Thyroid gland (tissue), 4 donors: ENCODE data around the gene AP1S2. TPM values are rescaled to one million over a fixed set of nuclear protein-coding genes. Genes with fewer than 3 reads are reported as not detected.

Experiments
- DNase-seq, 2 donors: peaks; one replicate each; pipeline ENCODE4 v3.0.0-alpha.2; 2019
- H3K27ac ChIP-seq, 3 donors: fragments of 200-600 bp; sonication (generic); 1 replicate in 2 of 3; 2 replicates in 1 of 3; pipeline ENCODE4 v1.5.1; 2016 to 2019; ENCODE audit warnings: mild to moderate bottlenecking in 1 of 3, moderate library complexity in 1 of 3
- H3K27me3 ChIP-seq: fragments of 200-600 bp; sonication (generic); one replicate; pipeline ENCODE4 v1.5.1; 2019
- H3K36me3 ChIP-seq, 2 donors: fragments of 200-600 bp; sonication (generic); one replicate each; pipeline ENCODE4 v1.5.1; 2016 to 2019
- H3K4me1 ChIP-seq, 2 donors: fragments of 200-600 bp; sonication (generic); one replicate each; pipeline ENCODE4 v1.5.1; 2017 to 2019
- H3K4me3 ChIP-seq, 3 donors: fragments of 200-600 bp; sonication (generic); replicated peaks in 1 of 3; 1 replicate in 2 of 3; 2 replicates in 1 of 3; pipeline ENCODE4 v1.5.1; 2016; ENCODE audit warnings: mild to moderate bottlenecking in 1 of 3
- H3K9me3 ChIP-seq: fragments of 200-600 bp; sonication (generic); one replicate; pipeline ENCODE4 v1.5.1; 2017
- CTCF ChIP-seq, 6 experiments: fragments of 200-600 bp in 3 of 6; fragments of 450-650 bp in 3 of 6; sonication (generic) in 3 of 6; IDR thresholded peaks; one replicate each; pipeline ENCODE4 v1.5.1; 2016 to 2019; ENCODE audit warnings: antibody characterized with exemption in 6 of 6, mild to moderate bottlenecking in 2 of 6, inconsistent platforms in 1 of 6, moderate library complexity in 1 of 6
- POLR2A ChIP-seq, 2 donors: fragments of 450-650 bp; IDR thresholded peaks; one replicate each; pipeline ENCODE4 v1.6.1; 2017; ENCODE audit warnings: antibody characterized with exemption in 2 of 2, mild to moderate bottlenecking in 2 of 2, moderate library complexity in 1 of 2
- WGBS, 2 donors: methylation state at CpG; one replicate each; pipeline ENCODE4 v1.1.5; 2017; 5-methylcytosine and 5-hydroxymethylcytosine counted together
- intact Hi-C: fragments of 100-400 bp; cut with DNase I; formaldehyde crosslinking; loops from one replicate; pipeline ENCODE4 v1.15.1; 2023
- total RNA-seq, 4 donors: library from RNA; depleted of rRNA; stranded (reverse); fragments of >200 nt; gene quantifications; one replicate each; pipeline ENCODE4 v1.2.3, GENCODE V29; 2016

The AP1S2 gene
- total RNA-seq, 4 donors from 2014 or later: 34.3 to 81.4 (median 45.7) TPM

DNA sequence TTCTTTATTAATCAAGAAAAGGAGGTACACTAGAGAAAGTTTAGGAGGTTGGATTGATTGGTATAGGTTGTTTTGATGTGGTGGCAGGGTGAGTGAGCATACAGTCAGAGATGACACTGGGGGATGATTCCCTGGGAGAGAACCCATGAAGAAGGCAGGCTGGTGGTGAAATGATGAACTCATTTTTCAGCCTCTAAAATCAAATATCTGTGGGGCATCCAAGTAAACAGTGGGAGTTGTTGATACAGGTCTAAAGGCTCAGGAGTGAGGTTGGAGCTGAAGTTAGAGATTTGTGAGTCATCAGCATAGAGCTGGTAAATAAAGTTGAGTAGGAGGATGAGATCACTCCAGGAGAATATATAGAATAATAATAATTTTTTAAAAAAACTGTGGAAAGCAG is 10.0 kb upstream of the AP1S2 start:
- DNase-seq: no peak
- Histone ChIP-seq H3K9me3 (no peaks in the 10 kb centered on the region), H3K4me1 (no peaks in the 10 kb centered on the region), H3K36me3 (no peaks in the 10 kb centered on the region), H3K27me3 (no peaks in the 10 kb centered on the region), H3K4me3 (no peak overlapping the region), H3K27ac (no peak overlapping the region)
- no peak for TF ChIP-seq POLR2A (IDR thresholded peaks at IDR 0.05)
- TF ChIP-seq CTCF (IDR thresholded peaks at IDR 0.05): no peak
- intact Hi-C loops: no loop called here

- intact Hi-C loops: no loop called here
- peak; percentile 5 to 12 for DNase-seq
- H3K27ac ChIP-seq: no peak overlapping the region
- no peaks in the 10 kb centered on the region for H3K4me1 ChIP-seq
- H3K4me3 ChIP-seq: no peak overlapping the region
- no peaks in the 10 kb centered on the region for H3K36me3 ChIP-seq
- no peak for TF ChIP-seq POLR2A (IDR thresholded peaks at IDR 0.05)
- TF ChIP-seq CTCF (IDR thresholded peaks at IDR 0.05): no peak
- H3K27me3 ChIP-seq: no peaks in the 10 kb centered on the region
- WGBS, 2 donors: 80 to 90% methylated on average over 1 to 2 of the region's 3 CpGs
- H3K9me3 ChIP-seq: no peaks in the 10 kb centered on the region
Observed at GRCh38 chrX:15864023-15864422, 9.4 kb upstream of the AP1S2 start.

DNA sequence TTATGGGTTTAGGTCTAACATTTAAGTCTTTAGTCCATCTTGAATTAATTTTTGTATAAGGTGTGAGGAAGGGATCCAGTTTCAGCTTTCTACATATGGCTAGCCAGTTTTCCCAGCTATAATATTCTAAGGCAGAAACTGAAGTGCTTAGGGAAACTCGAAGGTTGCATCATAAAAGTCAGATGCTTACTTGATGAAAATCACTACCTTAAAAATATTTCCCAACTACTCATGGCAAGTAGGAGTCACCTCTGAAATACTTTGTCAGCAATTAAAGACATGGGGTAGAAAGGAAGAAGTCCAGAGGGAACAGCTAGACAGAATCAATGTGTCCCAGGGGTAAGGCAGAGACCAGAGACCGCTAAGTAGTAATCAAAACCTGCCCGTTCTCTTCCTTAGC is 6.3 kb upstream of the AP1S2 start:
- Histone ChIP-seq H3K9me3 (no peaks in the 10 kb centered on the region), H3K27me3 (no peaks in the 10 kb centered on the region), H3K36me3 (no peaks in the 10 kb centered on the region), H3K4me3 (no peak overlapping the region), H3K27ac (no peak overlapping the region), H3K4me1 (peaks cover 0 to 1% of the 10 kb centered on the region in 2 donors)
- TF ChIP-seq POLR2A (IDR thresholded peaks at IDR 0.05) (no peak), CTCF (IDR thresholded peaks at IDR 0.05) (no peak)
- no peak for DNase-seq
- WGBS, 2 donors: 81 to 86% methylated on average over 3 of the region's 3 CpGs
- intact Hi-C loops: no loop called here

DNA sequence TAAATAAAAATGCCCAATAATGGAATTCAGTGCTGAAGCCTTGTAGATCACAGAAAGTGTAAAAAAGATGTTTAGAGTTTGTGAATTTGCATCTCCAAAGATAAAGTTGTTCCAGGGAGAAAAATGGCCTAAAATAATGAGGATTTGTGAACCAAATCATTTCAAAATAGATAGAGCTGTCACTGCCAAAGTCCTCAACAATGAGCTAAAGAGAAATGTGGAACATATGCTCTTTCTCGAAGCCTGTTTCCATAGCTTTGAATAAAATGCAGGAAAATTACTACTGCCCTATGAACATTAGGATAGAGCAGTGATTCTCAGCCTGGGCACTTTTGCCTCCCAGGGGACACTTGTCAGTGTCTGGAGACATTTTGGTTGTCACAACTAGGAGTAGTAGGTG is 3.4 kb upstream of the AP1S2 start:
- H3K9me3 ChIP-seq: no peaks in the 10 kb centered on the region
- H3K27me3 ChIP-seq: no peaks in the 10 kb centered on the region
- H3K36me3 ChIP-seq: no peaks in the 10 kb centered on the region
- no peak for DNase-seq
- H3K4me1 ChIP-seq: peaks cover 0 to 16% of the 10 kb centered on the region in 2 donors
- no peak overlapping the region for H3K4me3 ChIP-seq
- TF ChIP-seq POLR2A (IDR thresholded peaks at IDR 0.05) (no peak), CTCF (IDR thresholded peaks at IDR 0.05) (no peak)
- intact Hi-C loops: loop anchor here (10.0 kb wide), 1 partner anchor 183 kb away; no protein-coding TSS in a partner anchor
- WGBS, 2 donors: 84 to 89% methylated on average over 1 of the region's 1 CpG
- H3K27ac ChIP-seq: no peak overlapping the region

- Histone ChIP-seq H3K27me3 (no peaks in the 10 kb centered on the region), H3K4me3 (no peak overlapping the region), H3K27ac (no peak overlapping the region), H3K4me1 (peaks cover 0 to 16% of the 10 kb centered on the region in 2 donors), H3K9me3 (no peaks in the 10 kb centered on the region), H3K36me3 (no peaks in the 10 kb centered on the region)
- TF ChIP-seq POLR2A (IDR thresholded peaks at IDR 0.05): no peak
- no peak for TF ChIP-seq CTCF (IDR thresholded peaks at IDR 0.05)
- 71 to 76% methylated on average over 1 of the region's 1 CpG for WGBS, 2 donors
- no peak for DNase-seq
- intact Hi-C loops: loop anchor here (10.0 kb wide), 1 partner anchor 182 kb away; no protein-coding TSS in a partner anchor
Observed at GRCh38 chrX:15856636-15857035, 2.0 kb upstream of the AP1S2 start.
